MG63 (cell line): ENCODE results near the gene PCK1. TPM values are rescaled to one million over a fixed set of nuclear protein-coding genes. Genes with fewer than 3 reads are reported as not detected.
"Not testable (repeated sequence)": the region's sequence is repeated elsewhere in the genome, so short reads cannot be mapped to it uniquely, and the experiment has no call there.

Experiments used
- DNase-seq: peaks from one replicate; pipeline ENCODE4 v3.0.0-alpha.2; 2020
- H3K27me3 ChIP-seq: fragments of 250-450 bp; sonication (Bioruptor Pico); 2 replicates; pipeline ENCODE4 v1.5.1; 2020; ENCODE audit warnings: mild to moderate bottlenecking, moderate library complexity
- H3K36me3 ChIP-seq: fragments of 250-450 bp; sonication (Bioruptor Pico); 2 replicates; pipeline ENCODE4 v1.5.1; 2020; ENCODE audit warnings: mild to moderate bottlenecking, moderate library complexity
- H3K4me3 ChIP-seq: fragments of 250-450 bp; sonication (Bioruptor Pico); 2 replicates; pipeline ENCODE4 v1.5.1; 2020; ENCODE audit warnings: mild to moderate bottlenecking, moderate library complexity
- H3K9me3 ChIP-seq: fragments of 250-450 bp; sonication (Bioruptor Pico); 2 replicates; pipeline ENCODE4 v1.5.1; 2020; ENCODE audit warnings: mild to moderate bottlenecking, moderate library complexity
- total RNA-seq: library from RNA; depleted of rRNA; stranded (reverse); fragments of >200 nt; shearing (Covaris generic); gene quantifications from 2 replicates; pipeline ENCODE4 v1.2.3, GENCODE V29; 2014; ENCODE audit warnings: low replicate concordance; rRNA removed

PCK1 gene
- total RNA-seq, result not detected in 2 replicates

DNA sequence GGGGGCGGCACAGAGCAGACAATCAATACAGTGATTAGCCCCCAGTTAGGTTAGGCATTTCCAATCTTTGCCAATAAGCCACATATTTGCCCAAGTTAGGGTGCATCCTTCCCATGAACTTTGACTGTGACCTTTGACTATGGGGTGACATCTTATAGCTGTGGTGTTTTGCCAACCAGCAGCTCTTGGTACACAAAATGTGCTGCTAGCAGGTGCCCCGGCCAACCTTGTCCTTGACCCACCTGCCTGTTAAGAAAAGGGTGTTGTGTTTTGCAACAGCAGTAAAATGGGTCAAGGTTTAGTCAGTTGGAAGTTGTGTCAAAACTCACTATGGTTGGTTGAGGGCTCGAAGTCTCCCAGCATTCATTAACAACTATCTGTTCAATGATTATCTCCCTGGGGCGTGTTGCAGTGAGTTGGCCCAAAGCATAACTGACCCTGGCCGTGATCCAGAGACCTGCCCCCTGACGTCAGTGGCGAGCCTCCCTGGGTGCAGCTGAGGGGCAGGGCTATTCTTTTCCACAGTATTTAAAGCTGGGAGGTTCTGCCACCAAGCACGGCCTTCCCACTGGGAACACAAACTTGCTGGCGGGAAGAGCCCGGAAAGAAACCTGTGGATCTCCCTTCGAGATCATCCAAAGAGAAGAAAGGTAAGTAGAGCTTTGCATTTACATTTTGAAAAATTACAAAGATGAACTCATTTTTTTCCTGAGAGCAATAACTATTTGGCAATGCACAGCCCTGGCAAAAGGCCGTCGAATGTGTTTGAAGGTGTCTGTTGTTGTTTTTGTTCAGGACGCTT is at the start of gene PCK1:
TSS of gene PCK1 (plus strand) at position 557 of the 802 bp plus-strand sequence. CDS start 302 bp downstream, outside the sequence.
- no peak for DNase-seq

GRCh38 chr20:57511709-57512108 is 49.2 kb upstream of the PCK1 start:
- DNase-seq, H3K36me3 ChIP-seq, H3K27me3 ChIP-seq, H3K4me3 ChIP-seq, H3K9me3 ChIP-seq: not testable (repeated sequence)

More for the DNA sequence above, at the start of gene PCK1:
- Histone ChIP-seq H3K4me3 (no peak within 1 kb of the TSS), H3K36me3 (no peaks in the 10 kb centered on the region), H3K27me3 (peaks cover 52% of the 10 kb centered on the region), H3K9me3 (no peaks in the 10 kb centered on the region)

DNA sequence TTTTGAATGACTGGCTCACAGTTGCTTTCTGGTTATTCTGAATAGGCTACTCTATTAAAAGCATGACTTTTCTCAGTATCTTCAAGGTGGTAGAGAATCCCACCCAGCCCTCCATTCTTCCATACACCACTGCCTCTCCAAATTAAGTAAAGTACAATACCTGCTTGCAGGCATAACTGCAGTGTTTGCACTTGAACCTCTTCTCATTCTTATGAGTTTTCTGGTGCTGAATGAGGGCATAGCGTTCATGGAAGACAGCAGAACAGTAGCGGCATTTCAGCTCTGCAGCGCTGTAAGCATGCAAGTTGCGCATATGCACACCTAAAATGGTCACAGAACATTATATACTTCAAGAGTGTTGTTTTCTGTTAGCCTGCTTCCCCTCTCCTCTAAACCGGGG is 48.5 kb upstream of the PCK1 start:
- H3K36me3 ChIP-seq, result no peaks in the 10 kb centered on the region

DNA sequence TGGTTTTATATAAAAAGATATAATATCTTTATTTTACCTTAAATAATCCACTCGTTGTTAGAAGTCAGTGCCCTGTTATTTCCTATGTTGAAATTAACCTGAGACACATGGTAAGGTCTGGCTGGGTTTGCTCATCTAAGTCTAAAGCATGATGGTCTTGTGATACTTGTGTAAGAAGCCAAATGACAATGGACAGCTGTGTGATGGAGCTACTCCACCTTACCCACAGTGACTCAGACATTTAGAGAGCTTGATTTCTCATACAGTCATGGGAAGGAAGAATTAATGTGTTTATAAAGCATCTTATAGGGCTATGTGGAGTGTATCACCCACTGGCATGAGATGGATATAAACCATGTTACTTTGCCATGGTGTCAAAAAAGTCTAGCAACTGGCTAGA is 47.7 kb upstream of the PCK1 start:
- H3K36me3 ChIP-seq, result no peaks in the 10 kb centered on the region
- no peaks in the 10 kb centered on the region for H3K9me3 ChIP-seq
- H3K4me3 ChIP-seq, result no peak overlapping the region
- no peak for DNase-seq
- H3K27me3 ChIP-seq, result no peaks in the 10 kb centered on the region

More for the DNA sequence above, 48.5 kb upstream of the PCK1 start:
- DNase-seq, result no peak
- H3K27me3 ChIP-seq, result no peaks in the 10 kb centered on the region
- no peaks in the 10 kb centered on the region for H3K9me3 ChIP-seq
- no peak overlapping the region for H3K4me3 ChIP-seq

DNA sequence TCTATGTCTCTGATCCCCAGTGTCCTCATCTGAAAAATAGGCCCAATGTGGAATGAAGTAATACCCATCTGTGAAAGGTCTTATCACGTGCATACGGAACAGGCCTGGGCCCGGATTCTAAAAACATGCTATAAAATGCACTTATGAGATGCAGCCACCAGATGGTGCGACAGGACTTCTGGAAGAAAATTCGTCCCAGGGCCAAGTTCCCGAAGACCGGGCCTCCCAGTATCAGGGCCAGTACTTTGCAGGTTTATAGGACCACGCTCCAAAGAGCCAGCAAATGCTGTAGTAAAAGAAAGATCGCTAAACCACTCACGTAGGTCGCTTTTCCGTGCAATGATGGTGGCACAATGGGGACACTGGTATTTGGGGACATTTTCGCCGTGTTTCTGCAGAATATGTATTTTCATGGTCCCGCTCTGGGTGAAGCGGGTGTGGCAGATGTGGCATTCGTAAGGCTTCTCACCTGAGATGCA is 46.6 kb upstream of the PCK1 start:
- Histone ChIP-seq H3K4me3 (no peak overlapping the region), H3K36me3 (no peaks in the 10 kb centered on the region), H3K27me3 (no peaks in the 10 kb centered on the region), H3K9me3 (no peaks in the 10 kb centered on the region)
- peak; percentile 46 for DNase-seq

- no peak for DNase-seq
- Histone ChIP-seq H3K9me3 (no peaks in the 10 kb centered on the region), H3K4me3 (no peak overlapping the region), H3K36me3 (no peaks in the 10 kb centered on the region), H3K27me3 (no peaks in the 10 kb centered on the region)
Observed at GRCh38 chr20:57517904-57518303, 43.0 kb upstream of the PCK1 start.

- DNase-seq, result no peak
- Histone ChIP-seq H3K27me3 (no peaks in the 10 kb centered on the region), H3K9me3 (no peaks in the 10 kb centered on the region), H3K4me3 (no peak overlapping the region), H3K36me3 (no peaks in the 10 kb centered on the region)
Observed at GRCh38 chr20:57522380-57523140, 38.4 kb upstream of the PCK1 start.

DNA sequence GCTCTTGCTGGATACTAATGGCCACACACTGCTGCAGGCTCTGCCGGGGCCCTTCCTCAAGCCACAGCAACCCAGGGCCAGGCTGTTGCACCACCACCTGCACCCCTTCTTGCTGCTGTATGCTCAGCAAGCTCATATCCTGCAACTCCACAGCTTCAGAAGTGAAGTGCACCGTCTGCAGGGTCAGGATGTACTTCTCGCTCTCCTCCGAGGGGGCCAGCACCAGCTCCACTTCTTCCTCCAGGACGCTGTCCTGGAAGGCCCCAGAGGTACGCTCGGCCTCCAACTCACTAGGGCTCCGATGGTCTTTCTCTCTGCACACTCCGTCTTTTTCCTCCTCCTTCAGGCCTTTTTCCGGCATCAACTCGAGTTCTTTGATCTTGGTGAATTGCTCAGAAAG is 37.1 kb upstream of the PCK1 start:
- DNase-seq, result no peak
- Histone ChIP-seq H3K27me3 (no peaks in the 10 kb centered on the region), H3K36me3 (no peaks in the 10 kb centered on the region), H3K4me3 (no peak overlapping the region), H3K9me3 (no peaks in the 10 kb centered on the region)

DNA sequence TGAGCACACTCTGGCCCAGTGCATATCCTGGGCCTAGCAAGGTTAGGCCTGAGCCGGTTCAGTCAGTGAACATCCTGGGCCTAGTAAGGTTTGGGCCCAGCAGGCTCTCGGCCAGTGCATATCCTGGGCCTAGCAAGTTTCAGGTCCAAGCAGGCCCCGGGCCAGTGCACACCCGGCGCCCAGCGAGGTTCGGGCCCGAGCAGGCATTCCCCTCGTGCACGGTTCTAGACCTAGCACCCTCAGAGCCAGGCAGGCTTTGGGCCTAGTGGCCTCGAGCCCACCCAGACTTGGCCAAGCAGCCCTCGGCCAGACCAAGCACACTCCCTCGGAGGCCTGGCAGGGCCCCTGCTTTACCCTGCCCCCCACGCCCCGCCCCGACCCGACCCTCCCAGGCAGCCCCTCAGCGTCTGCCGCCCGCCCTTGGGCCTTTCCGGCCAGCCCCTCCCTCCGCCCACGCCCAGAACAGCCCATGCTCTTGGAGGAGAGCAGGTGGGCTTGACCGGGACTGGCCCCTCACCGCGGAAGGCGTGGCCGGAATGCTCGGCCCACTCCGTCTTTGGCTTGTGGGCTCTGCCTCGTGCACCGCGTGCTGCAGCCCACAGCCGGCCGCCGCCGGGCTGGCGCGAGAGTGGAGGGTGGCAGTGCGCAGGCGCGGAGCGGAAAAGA is 36.3 kb upstream of the PCK1 start, which contains the start of gene CTCFL:
TSS of gene CTCFL (minus strand) at position 630 of the 666 bp plus-strand sequence. CDS start 935 bp downstream, outside the sequence.
- Histone ChIP-seq H3K36me3 (no peaks in the 10 kb centered on the region), H3K9me3 (no peaks in the 10 kb centered on the region), H3K4me3 (no peak within 1 kb of the TSS), H3K27me3 (no peaks in the 10 kb centered on the region)
- DNase-seq, result no peak

DNA sequence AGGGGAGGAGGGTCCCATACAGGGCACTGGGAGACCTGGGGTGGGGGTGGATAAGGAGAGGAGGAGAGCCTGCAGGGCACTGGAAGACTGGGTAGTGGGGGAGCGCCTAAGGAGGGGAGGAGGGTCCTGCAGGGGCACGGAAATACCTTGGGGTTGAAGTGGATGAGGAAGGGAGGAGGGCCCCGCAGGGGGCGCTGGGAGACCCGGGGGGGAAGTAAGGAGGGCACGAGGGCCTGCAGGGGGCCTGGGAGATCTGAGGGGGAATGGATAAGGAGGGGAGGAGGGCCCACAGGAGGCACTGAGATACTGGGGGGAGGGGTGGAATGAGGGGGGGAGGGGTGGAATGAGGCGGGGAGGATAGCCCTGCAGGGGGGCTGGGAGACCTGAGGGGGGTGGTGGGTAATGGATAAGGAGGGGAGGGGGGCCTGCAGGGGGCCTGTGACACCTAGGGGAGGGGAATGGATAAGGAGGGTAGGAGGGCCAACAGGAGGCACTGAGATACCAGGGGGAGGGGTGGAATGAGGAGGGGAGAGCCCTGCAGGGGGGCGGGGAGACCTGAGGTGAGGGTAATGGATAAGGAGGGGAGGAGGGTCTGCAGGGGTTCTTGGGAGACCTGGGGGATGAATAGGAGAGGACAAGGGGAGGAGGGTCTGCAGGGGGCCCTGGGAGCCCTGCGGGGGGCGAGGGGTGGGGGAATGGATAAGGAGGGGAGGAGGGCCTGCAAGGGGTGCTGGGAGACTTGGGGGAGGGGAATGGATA is 35.4 kb upstream of the PCK1 start:
- no peak for DNase-seq
- Histone ChIP-seq H3K4me3 (no peak overlapping the region), H3K9me3 (no peaks in the 10 kb centered on the region), H3K36me3 (no peaks in the 10 kb centered on the region), H3K27me3 (no peaks in the 10 kb centered on the region)

GRCh38 chr20:57526087-57526884 is 34.6 kb upstream of the PCK1 start:
- H3K27me3 ChIP-seq, result no peaks in the 10 kb centered on the region
- no peaks in the 10 kb centered on the region for H3K9me3 ChIP-seq
- no peaks in the 10 kb centered on the region for H3K36me3 ChIP-seq
- no peak overlapping the region for H3K4me3 ChIP-seq
- DNase-seq, result no peak

- DNase-seq, result no peak
- no peaks in the 10 kb centered on the region for H3K36me3 ChIP-seq
- H3K9me3 ChIP-seq, result no peaks in the 10 kb centered on the region
- no peak overlapping the region for H3K4me3 ChIP-seq
- H3K27me3 ChIP-seq, result no peaks in the 10 kb centered on the region
Observed at GRCh38 chr20:57526885-57527460, 33.9 kb upstream of the PCK1 start.

GRCh38 chr20:57527728-57528127 is 33.2 kb upstream of the PCK1 start:
- Histone ChIP-seq H3K27me3 (peaks cover 1% of the 10 kb centered on the region; the same call in 1 of the 2 replicates), H3K36me3 (no peaks in the 10 kb centered on the region), H3K9me3 (no peaks in the 10 kb centered on the region), H3K4me3 (no peak overlapping the region)
- no peak for DNase-seq

- Histone ChIP-seq H3K36me3 (no peaks in the 10 kb centered on the region), H3K4me3 (no peak overlapping the region), H3K9me3 (no peaks in the 10 kb centered on the region), H3K27me3 (peaks cover 3% of the 10 kb centered on the region; the same call in 1 of the 2 replicates)
- DNase-seq, result no peak
Observed at GRCh38 chr20:57528148-57528547, 32.8 kb upstream of the PCK1 start.

- Histone ChIP-seq H3K9me3 (no peaks in the 10 kb centered on the region), H3K36me3 (no peaks in the 10 kb centered on the region), H3K27me3 (peaks cover 6% of the 10 kb centered on the region), H3K4me3 (no peak overlapping the region)
- no peak for DNase-seq
Observed at GRCh38 chr20:57529160-57529585, 31.7 kb upstream of the PCK1 start.
